Endodermal cell (in vitro differentiated cells): Measurements from ENCODE around the gene FRS3. TPM values are rescaled to one million over a fixed set of nuclear protein-coding genes. Genes with fewer than 3 reads are reported as not detected.

Experiments
- DNase-seq: peaks from one replicate; pipeline ENCODE4 v3.0.0-alpha.2; 2017
- H3K27ac ChIP-seq: 2 replicates; pipeline ENCODE4 v1.5.1; 2013; ENCODE audit warnings: mild to moderate bottlenecking, low read depth, low read length, moderate library complexity
- H3K27me3 ChIP-seq: 2 replicates; pipeline ENCODE4 v1.6.1; 2013; ENCODE audit warnings: mild to moderate bottlenecking, low read length, moderate library complexity; ENCODE audit not compliant: insufficient read depth, control insufficient read depth, poor library complexity, severe bottlenecking
- H3K36me3 ChIP-seq: 2 replicates; pipeline ENCODE4 v1.7.0; 2013; ENCODE audit warnings: mild to moderate bottlenecking, low read length, moderate library complexity; ENCODE audit not compliant: control insufficient read depth, insufficient read depth
- H3K4me1 ChIP-seq: one replicate; pipeline ENCODE4 v1.7.0; 2013; ENCODE audit warnings: low read length; ENCODE audit not compliant: control insufficient read depth, insufficient read depth
- H3K4me3 ChIP-seq: 2 replicates; pipeline ENCODE4 v1.5.1; 2013; ENCODE audit warnings: mild to moderate bottlenecking, low read length, moderate library complexity
- H3K9ac ChIP-seq: 2 replicates; pipeline ENCODE4 v1.6.1; 2013; ENCODE audit warnings: mild to moderate bottlenecking, low read length, moderate library complexity; ENCODE audit not compliant: poor library complexity, severe bottlenecking; ENCODE audit errors: extremely low read depth
- H3K9me3 ChIP-seq: 2 replicates; pipeline ENCODE4 v1.6.1; 2013; ENCODE audit warnings: mild to moderate bottlenecking, low read length, moderate library complexity; ENCODE audit not compliant: control insufficient read depth
- H3K27ac Mint-ChIP-seq: 2 replicates; pipeline ENCODE4 v1.8.0; 2020; ENCODE audit warnings: mixed read lengths
- H3K27me3 Mint-ChIP-seq: 2 replicates; pipeline ENCODE4 v1.8.0; 2021; ENCODE audit warnings: mild to moderate bottlenecking, mixed read lengths; ENCODE audit not compliant: insufficient read depth
- H3K36me3 Mint-ChIP-seq: 2 replicates; pipeline ENCODE4 v1.8.0; 2020; ENCODE audit warnings: low read depth, mixed read lengths
- H3K4me1 Mint-ChIP-seq: 2 replicates; pipeline ENCODE4 v1.8.0; 2020; ENCODE audit warnings: mixed read lengths
- H3K4me3 Mint-ChIP-seq: 2 replicates; pipeline ENCODE4 v1.8.0; 2020; ENCODE audit warnings: mild to moderate bottlenecking, moderate library complexity, mixed read lengths
- H3K9me3 Mint-ChIP-seq: 2 replicates; pipeline ENCODE4 v1.8.0; 2020; ENCODE audit warnings: mild to moderate bottlenecking, mixed read lengths
- whole genome bisulfite sequencing, 2 experiments: methylation state at CpG; one replicate each; pipeline versions ENCODE4 v1.1.5 to v1.1.7; 2013; ENCODE audit warnings: missing lambda C conversion rate in 2 of 2, mixed read lengths in 1 of 2; ENCODE audit not compliant: insufficient coverage in 1 of 2, insufficient read length in 1 of 2; 5-methylcytosine and 5-hydroxymethylcytosine counted together
- total RNA-seq, 2 donors: library from RNA; stranded (reverse); fragmentation: NEBNext Ultra II Directional in 1 of 2; extraction: Animal tissue kit (Norgen Biotek cat#: 25700) in 1 of 2; gene quantifications; 2 replicates in 1 of 2; 3 replicates in 1 of 2; pipeline ENCODE4 v1.2.1, GENCODE V29; 2021
- TF ChIP-seq, protein P1 (sequence below): fragments of 200-600 bp; sonication (generic); conservative IDR thresholded peaks from 2 replicates; pipeline ENCODE4 v1.5.0; 2021; ENCODE audit warnings: antibody characterized with exemption, mild to moderate bottlenecking

The FRS3 gene
- total RNA-seq, 2 donors from 2014 or later, result 7.5 to 12.0 TPM

DNA sequence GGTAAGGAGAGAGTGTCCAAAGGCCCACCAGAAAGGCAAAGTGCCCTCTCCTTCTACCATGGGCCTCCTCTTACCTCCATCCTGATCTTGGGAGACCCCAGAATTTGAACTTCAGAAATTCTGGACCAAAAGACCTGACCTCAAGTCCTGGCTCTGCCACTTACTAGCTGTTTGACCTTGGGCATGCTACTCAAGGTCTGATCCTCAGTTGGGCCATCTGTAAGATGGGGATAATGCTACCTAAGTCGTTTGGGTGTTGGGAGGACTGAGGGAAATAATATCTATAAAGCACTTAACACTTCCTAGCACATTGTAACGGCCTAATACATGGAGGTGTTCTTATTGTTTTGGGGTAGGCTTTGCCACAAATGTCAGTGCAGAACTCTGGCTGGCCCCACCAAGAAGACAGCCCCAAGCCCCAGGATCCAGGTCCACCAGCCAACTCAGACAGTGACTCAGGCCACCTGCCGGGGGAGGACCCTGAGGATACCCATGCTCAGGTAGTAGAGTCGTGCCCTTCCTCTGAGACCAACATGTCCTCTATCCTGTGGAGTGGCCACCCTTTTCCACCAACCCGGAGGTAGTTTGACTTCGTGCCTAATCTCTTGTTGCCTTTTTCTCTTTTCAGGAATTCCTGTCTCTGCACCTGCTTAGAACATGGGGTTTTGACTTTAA is 3.5 kb upstream of the FRS3 start:
- no peaks in the 10 kb centered on the region for H3K9me3 ChIP-seq
- H3K36me3 Mint-ChIP-seq, result peaks cover 2% of the 10 kb centered on the region
- no peak overlapping the region for H3K27ac Mint-ChIP-seq
- 83 to 84% methylated on average over 4 to 5 of the region's 6 CpGs for WGBS, 2 experiments
- H3K4me1 Mint-ChIP-seq, result peaks cover 15% of the 10 kb centered on the region
- H3K27ac ChIP-seq, result no peak overlapping the region
- H3K27me3 ChIP-seq, result peaks cover 50% of the 10 kb centered on the region
- no peaks in the 10 kb centered on the region for H3K9me3 Mint-ChIP-seq
- peaks cover 64% of the 10 kb centered on the region for H3K27me3 Mint-ChIP-seq
- no peaks in the 10 kb centered on the region for H3K36me3 ChIP-seq
- no peaks in the 10 kb centered on the region for H3K4me1 ChIP-seq
- DNase-seq, result no peak
- H3K4me3 ChIP-seq, result no peak overlapping the region
- no peak overlapping the region for H3K9ac ChIP-seq
- TF ChIP-seq, protein P1, sequence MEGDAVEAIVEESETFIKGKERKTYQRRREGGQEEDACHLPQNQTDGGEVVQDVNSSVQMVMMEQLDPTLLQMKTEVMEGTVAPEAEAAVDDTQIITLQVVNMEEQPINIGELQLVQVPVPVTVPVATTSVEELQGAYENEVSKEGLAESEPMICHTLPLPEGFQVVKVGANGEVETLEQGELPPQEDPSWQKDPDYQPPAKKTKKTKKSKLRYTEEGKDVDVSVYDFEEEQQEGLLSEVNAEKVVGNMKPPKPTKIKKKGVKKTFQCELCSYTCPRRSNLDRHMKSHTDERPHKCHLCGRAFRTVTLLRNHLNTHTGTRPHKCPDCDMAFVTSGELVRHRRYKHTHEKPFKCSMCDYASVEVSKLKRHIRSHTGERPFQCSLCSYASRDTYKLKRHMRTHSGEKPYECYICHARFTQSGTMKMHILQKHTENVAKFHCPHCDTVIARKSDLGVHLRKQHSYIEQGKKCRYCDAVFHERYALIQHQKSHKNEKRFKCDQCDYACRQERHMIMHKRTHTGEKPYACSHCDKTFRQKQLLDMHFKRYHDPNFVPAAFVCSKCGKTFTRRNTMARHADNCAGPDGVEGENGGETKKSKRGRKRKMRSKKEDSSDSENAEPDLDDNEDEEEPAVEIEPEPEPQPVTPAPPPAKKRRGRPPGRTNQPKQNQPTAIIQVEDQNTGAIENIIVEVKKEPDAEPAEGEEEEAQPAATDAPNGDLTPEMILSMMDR, result no peak
- no peak overlapping the region for H3K4me3 Mint-ChIP-seq

DNA sequence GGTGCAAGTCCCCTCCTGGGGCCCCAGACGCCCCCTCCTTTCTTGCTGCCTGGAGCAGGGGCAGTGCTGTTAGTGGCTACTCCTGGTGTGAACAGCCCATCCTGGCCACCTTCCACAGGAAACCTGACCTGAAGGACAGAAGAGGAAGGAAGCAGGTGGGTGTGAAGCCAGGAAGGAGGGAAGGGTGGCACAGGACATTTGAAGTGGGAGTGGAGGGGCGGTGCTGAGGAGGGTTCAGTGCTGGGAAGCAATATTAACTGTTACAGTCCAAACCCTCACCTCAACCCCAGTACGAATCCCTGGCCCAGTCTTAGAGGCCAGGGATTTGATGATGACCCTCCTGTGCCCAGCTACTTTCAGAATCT is 1.6 kb upstream of the FRS3 start:
- peak overlapping the region; percentile 77 for H3K4me3 Mint-ChIP-seq
- Histone ChIP-seq H3K9ac (no peak overlapping the region), H3K27ac (no peak overlapping the region), H3K4me1 (no peaks in the 10 kb centered on the region), H3K27me3 (peaks cover 50% of the 10 kb centered on the region), H3K36me3 (peaks cover 6% of the 10 kb centered on the region), H3K4me3 (peak overlapping the region; percentile 79), H3K9me3 (no peaks in the 10 kb centered on the region)
- no peak overlapping the region for H3K27ac Mint-ChIP-seq
- H3K27me3 Mint-ChIP-seq, result peaks cover 64% of the 10 kb centered on the region
- TF ChIP-seq, protein P1, result no peak
- H3K9me3 Mint-ChIP-seq, result no peaks in the 10 kb centered on the region
- H3K4me1 Mint-ChIP-seq, result peaks cover 17% of the 10 kb centered on the region
- peaks cover 4% of the 10 kb centered on the region for H3K36me3 Mint-ChIP-seq
- DNase-seq, result no peak
- 67 to 73% methylated on average over 1 to 3 of the region's 3 CpGs for WGBS, 2 experiments

DNA sequence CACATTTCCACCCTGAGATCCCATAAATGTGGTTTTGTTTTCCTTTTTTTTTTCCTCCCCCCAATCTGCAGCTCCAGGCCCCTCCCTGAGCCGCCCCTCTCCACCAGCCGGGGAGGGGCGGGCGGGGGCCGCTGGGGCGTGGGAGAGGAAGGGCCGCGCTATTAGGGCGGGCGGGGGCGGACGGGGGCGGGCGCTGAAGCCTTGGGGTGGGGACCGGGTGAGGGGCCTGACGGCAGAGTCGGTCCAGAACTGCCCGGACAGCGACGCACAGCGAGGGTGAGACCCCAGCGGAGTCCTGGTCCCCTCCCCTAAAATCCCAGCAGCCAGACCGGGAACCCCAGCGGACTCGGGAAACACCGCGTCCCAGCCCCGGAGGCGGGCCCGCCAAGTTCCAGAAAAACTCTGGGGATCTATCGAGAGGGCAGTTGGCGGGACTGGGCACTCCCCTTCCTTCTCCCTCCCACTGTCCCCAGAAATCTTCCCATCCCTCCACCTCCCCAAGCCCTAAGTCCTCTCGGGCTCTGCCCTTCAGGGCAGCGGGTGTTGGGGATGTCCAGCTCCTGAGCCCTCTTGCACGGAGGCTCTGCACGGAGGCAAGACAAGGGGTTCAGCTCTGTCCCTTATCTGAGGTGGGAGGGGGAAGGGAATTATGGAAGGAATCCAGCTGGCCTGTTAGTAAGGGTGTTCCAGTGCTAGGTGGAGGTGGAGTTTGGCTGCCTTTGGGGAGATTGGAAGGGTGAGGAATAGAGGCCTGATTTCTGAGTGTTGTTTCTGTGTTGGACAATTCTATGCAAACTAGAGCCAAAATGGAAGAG is 1.1 kb upstream of the FRS3 start, which contains the start of gene PRICKLE4:
TSS of gene PRICKLE4 (plus strand) at position 232 of the 815 bp plus-strand sequence. CDS start 2,692 bp downstream, outside the sequence.
- Histone ChIP-seq H3K27ac (no peak within 1 kb of the TSS), H3K4me3 (peak within 1 kb of the TSS; percentile 86), H3K36me3 (peaks cover 7% of the 10 kb centered on the region), H3K27me3 (peaks cover 49% of the 10 kb centered on the region), H3K9me3 (no peaks in the 10 kb centered on the region), H3K9ac (peak within 1 kb of the TSS; percentile 15), H3K4me1 (no peaks in the 10 kb centered on the region)
- TF ChIP-seq, protein P1, result no peak
- Mint-ChIP-seq H3K9me3 (no peaks in the 10 kb centered on the region), H3K4me3 (peak within 1 kb of the TSS; percentile 77), H3K27me3 (peaks cover 58% of the 10 kb centered on the region), H3K4me1 (peaks cover 14% of the 10 kb centered on the region), H3K36me3 (peaks cover 5% of the 10 kb centered on the region), H3K27ac (peak within 1 kb of the TSS; percentile 72)
- DNase-seq, result peak; percentile 78
- WGBS, 2 experiments, result 1% methylated on average over 36 of the region's 36 CpGs; no CpG with 5 or more reads in 1 of the 2 experiments
